Measurements from ENCODE around the gene ZFP69B. TPM values are rescaled to one million over a fixed set of nuclear protein-coding genes. Genes with fewer than 3 reads are reported as not detected.

ZFP69B gene
- total and polyA plus RNA-seq, 2 of the 8 experiments (the other 6 are each of a cell fraction or from before 2014, with no cell fraction given): 1.7 to 8.2 TPM

DNA sequence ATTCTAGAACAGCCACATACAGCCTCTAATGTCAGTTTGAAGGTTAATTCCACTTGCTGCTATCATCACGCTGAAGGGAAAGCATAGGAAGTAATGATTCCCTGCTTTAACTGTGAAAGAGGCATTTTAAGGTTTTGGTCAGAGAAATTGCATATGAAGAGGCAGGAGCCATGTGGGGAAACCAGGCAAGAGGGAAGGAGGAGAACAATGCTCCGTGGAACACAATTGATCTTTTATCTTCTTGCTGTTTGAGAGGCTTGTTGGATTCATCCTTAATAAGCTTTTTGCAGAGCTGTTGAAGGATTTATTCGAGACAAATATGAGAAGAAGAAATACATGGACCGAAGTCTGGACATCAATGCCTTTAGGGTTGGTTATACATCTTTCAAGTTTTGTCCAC lies 40.8 kb upstream of the ZFP69B start:
- POLR2A ChIA-PET (ENCODE audit: partially characterized antibody): interaction anchor here (0.7 kb wide), 1 partner anchor 52 kb away, joined by 3 read pairs; no protein-coding TSS in a partner anchor
- WGBS, 2 experiments (ENCODE audit: extremely low coverage in 1 of 2, insufficient coverage in 1 of 2, insufficient read length in 1 of 2, insufficient replicate concordance in 2 of 2, low coverage in 1 of 2, low lambda C conversion rate in 2 of 2, missing lambda C conversion rate in 1 of 2): 65% methylated on average over 4 of the region's 4 CpGs; no CpG with 5 or more reads in 1 of the 2 experiments
- H2BK15ac ChIP-seq (ENCODE audit: low read length): no peak overlapping the region

More for the DNA sequence above, 40.8 kb upstream of the ZFP69B start:
- Histone ChIP-seq H3K56ac (replicated peaks; ENCODE audit: insufficient read length, low read depth, low read length) (no peak overlapping the region), H3K14ac (ENCODE audit: insufficient read length) (no peak overlapping the region), H2BK20ac (ENCODE audit: low read length) (no peak overlapping the region), H2AFZ (ENCODE audit: low read length) (peak overlapping the region; percentile 66; the same call in 1 of the 2 replicates), H3K4me1 (replicated peaks in 1 of 4; ENCODE audit: control insufficient read depth in 3 of 4, insufficient read depth in 4 of 4, low read length in 3 of 4) (peaks cover 0 to 6% (median 1%) of the 10 kb centered on the region in 4 experiments; a peak in 2 of 7 replicates), H3K9me3 (ENCODE audit: insufficient read depth in 2 of 2, low read depth in 1 of 2, low read length in 1 of 2) (no peaks in the 10 kb centered on the region), H3K4me2 (ENCODE audit: insufficient read depth in 1 of 2, low read depth in 2 of 2, low read length in 2 of 2) (peak overlapping the region; percentile 16 to 22; a peak in 1 of 4 replicates), H3K9ac (replicated peaks in 1 of 4; ENCODE audit: extremely low read depth in 1 of 4, low read depth in 3 of 4, low read length in 3 of 4) (no peak overlapping the region), H2BK12ac (ENCODE audit: low read depth, low read length) (no peak overlapping the region), H2BK5ac (ENCODE audit: low read depth, low read length) (no peak overlapping the region), H3K79me1 (ENCODE audit: low read depth, low read length) (no peaks in the 10 kb centered on the region), H4K20me1 (replicated peaks in 1 of 2; ENCODE audit: control insufficient read depth in 1 of 2, insufficient read depth in 2 of 2, low read length in 2 of 2) (no peaks in the 10 kb centered on the region), H3K4me3 (ENCODE audit: extremely low read depth in 1 of 4, insufficient read depth in 2 of 4, low read depth in 3 of 4, low read length in 4 of 4) (no peak overlapping the region), H3K27me3 (replicated peaks in 1 of 4; ENCODE audit: control insufficient read depth in 3 of 4, extremely low read depth in 1 of 4, insufficient read depth in 3 of 4, low read length in 3 of 4) (no peaks in the 10 kb centered on the region), H3K18ac (ENCODE audit: extremely low read depth, low read length) (no peak overlapping the region), H3K36me3 (ENCODE audit: control insufficient read depth in 2 of 4, insufficient read depth in 4 of 4, low read length in 3 of 4) (no peaks in the 10 kb centered on the region; a peak in 1 of 8 replicates), H4K8ac (ENCODE audit: extremely low read depth, insufficient read depth, low read length) (no peak overlapping the region), H3K23ac (ENCODE audit: insufficient read length) (no peak overlapping the region), H3K79me2 (ENCODE audit: control insufficient read depth in 1 of 2, insufficient read depth in 2 of 2, low read length in 2 of 2) (no peaks in the 10 kb centered on the region), H4K91ac (replicated peaks; ENCODE audit: insufficient read length, low read length) (no peak overlapping the region), H3K27ac (ENCODE audit: low read depth, low read length) (no peak overlapping the region), H2BK120ac (replicated peaks; ENCODE audit: low read depth, low read length) (no peak overlapping the region), H3K23me2 (ENCODE audit: low read depth, low read length) (no peaks in the 10 kb centered on the region), H4K5ac (ENCODE audit: insufficient read length, low read depth, low read length) (no peak overlapping the region), H3K4ac (replicated peaks; ENCODE audit: insufficient read length, low read depth, low read length) (no peak overlapping the region), H2AK5ac (ENCODE audit: low read depth, low read length) (no peak overlapping the region)
- DNase-seq (ENCODE audit: low read depth in 1 of 2, low spot score in 2 of 2): no peak
- CTCF ChIA-PET (ENCODE audit: partially characterized antibody): no interaction called here
- no peak for TF ChIP-seq TEAD4 (IDR thresholded peaks at IDR 0.05; ENCODE audit: low read depth, low read length)
- TF ChIP-seq YY1 (IDR thresholded peaks at IDR 0.05; ENCODE audit: low read depth, low read length): 0 out of 2 replicates have a peak, but pooled peaks have one; percentile 49
- FAIRE-seq: no peak
